ENCODE data around the gene TMEM63C. TPM values are rescaled to one million over a fixed set of nuclear protein-coding genes. Genes with fewer than 3 reads are reported as not detected.

Gene TMEM63C
- total and polyA plus RNA-seq, 2 donors from 2014 or later = 0.84 to 1.9 TPM

GRCh38 chr14:77253333-77254190 is 72.0 kb downstream of the TMEM63C start:
- Histone ChIP-seq H3K27me3 (ENCODE audit: control insufficient read depth, insufficient read depth, low read length) (no peaks in the 10 kb centered on the region), H3K4me3 (ENCODE audit: low read length in 3 of 3) (no peak overlapping the region), H3K36me3 (ENCODE audit: control insufficient read depth in 2 of 3, insufficient read depth in 3 of 3, low read length in 3 of 3) (no peaks in the 10 kb centered on the region), H3K4me1 (ENCODE audit: control insufficient read depth in 2 of 3, insufficient read depth in 2 of 3, low read depth in 1 of 3, low read length in 3 of 3) (no peaks in the 10 kb centered on the region), H3K27ac (ENCODE audit: low read depth in 2 of 2, low read length in 2 of 2) (no peak overlapping the region), H3K9me3 (ENCODE audit: control insufficient read depth in 2 of 3, insufficient read depth in 1 of 3, low read length in 3 of 3) (no peaks in the 10 kb centered on the region), H3K9ac (ENCODE audit: low read length in 3 of 3) (no peak overlapping the region)
- FAIRE-seq (no peak), DNase-seq (no peak)
- intact Hi-C loops (cut with DNase I) = no loop called here
- no peak for TF ChIP-seq CTCF (IDR thresholded peaks at IDR 0.05; ENCODE audit: borderline replicate concordance, extremely low read depth, insufficient read depth)

GRCh38 chr14:77256694-77257093 is 75.1 kb downstream of the TMEM63C start:
- no peak overlapping the region for H3K27ac ChIP-seq (ENCODE audit: low read depth in 2 of 2, low read length in 2 of 2)
- TF ChIP-seq CTCF (IDR thresholded peaks at IDR 0.05; ENCODE audit: borderline replicate concordance, extremely low read depth, insufficient read depth) = no peak
- H3K36me3 ChIP-seq (ENCODE audit: control insufficient read depth in 2 of 3, insufficient read depth in 3 of 3, low read length in 3 of 3) = no peaks in the 10 kb centered on the region
- no peak overlapping the region for H3K4me3 ChIP-seq (ENCODE audit: low read length in 3 of 3)
- intact Hi-C loops (cut with DNase I) = no loop called here
- H3K27me3 ChIP-seq (ENCODE audit: control insufficient read depth, insufficient read depth, low read length) = no peaks in the 10 kb centered on the region
- no peaks in the 10 kb centered on the region for H3K9me3 ChIP-seq (ENCODE audit: control insufficient read depth in 2 of 3, insufficient read depth in 1 of 3, low read length in 3 of 3)
- H3K4me1 ChIP-seq (ENCODE audit: control insufficient read depth in 2 of 3, insufficient read depth in 2 of 3, low read depth in 1 of 3, low read length in 3 of 3) = no peaks in the 10 kb centered on the region
- DNase-seq (no peak), FAIRE-seq (no peak)
- no peak overlapping the region for H3K9ac ChIP-seq (ENCODE audit: low read length in 3 of 3)

- no peak for TF ChIP-seq CTCF (IDR thresholded peaks at IDR 0.05; ENCODE audit: borderline replicate concordance, extremely low read depth, insufficient read depth)
- Histone ChIP-seq H3K36me3 (ENCODE audit: control insufficient read depth in 2 of 3, insufficient read depth in 3 of 3, low read length in 3 of 3) (no peaks in the 10 kb centered on the region), H3K4me1 (ENCODE audit: control insufficient read depth in 2 of 3, insufficient read depth in 2 of 3, low read depth in 1 of 3, low read length in 3 of 3) (no peaks in the 10 kb centered on the region), H3K9me3 (ENCODE audit: control insufficient read depth in 2 of 3, insufficient read depth in 1 of 3, low read length in 3 of 3) (no peaks in the 10 kb centered on the region), H3K27ac (ENCODE audit: low read depth in 2 of 2, low read length in 2 of 2) (no peak overlapping the region), H3K27me3 (ENCODE audit: control insufficient read depth, insufficient read depth, low read length) (no peaks in the 10 kb centered on the region), H3K4me3 (ENCODE audit: low read length in 3 of 3) (no peak overlapping the region), H3K9ac (ENCODE audit: low read length in 3 of 3) (no peak overlapping the region)
- intact Hi-C loops (cut with DNase I) = no loop called here
- no peak for FAIRE-seq
- peak in 1 of 5 donors; percentile 51 for DNase-seq
These were observed 76.1 kb downstream of the TMEM63C start for GRCh38 chr14:77257700-77258099.

Measured in kidney (tissue), 14 donors.